Smooth muscle cell (in vitro differentiated cells): Measurements from ENCODE around the gene ZNF77. TPM values are rescaled to one million over a fixed set of nuclear protein-coding genes. Genes with fewer than 3 reads are reported as not detected.

ENCODE experiments used
- DNase-seq: peaks from one replicate; lab custom pipeline; 2025; ENCODE audit not compliant: unreplicated experiment; lab: John Stamatoyannopoulos, UW
- H2AFZ ChIP-seq: fragments of 200-600 bp; sonication (generic); 2 replicates; pipeline ENCODE4 v1.6.0; 2016; ENCODE audit warnings: antibody characterized with exemption, low read depth, mild to moderate bottlenecking
- H3F3A ChIP-seq: fragments of 200-600 bp; sonication (generic); 2 replicates; pipeline ENCODE4 v1.6.0; 2017; ENCODE audit warnings: antibody characterized with exemption, low read depth
- H3K27ac ChIP-seq: fragments of 200-600 bp; sonication (generic); 2 replicates; pipeline ENCODE4 v1.5.1; 2016; ENCODE audit warnings: low read depth, mild to moderate bottlenecking
- H3K27me3 ChIP-seq: fragments of 200-600 bp; sonication (generic); 2 replicates; pipeline ENCODE4 v1.6.1; 2016; ENCODE audit warnings: low read depth, mild to moderate bottlenecking
- H3K36me3 ChIP-seq: fragments of 200-600 bp; sonication (generic); 2 replicates; pipeline ENCODE4 v1.5.1; 2016; ENCODE audit warnings: low read depth
- H3K4me1 ChIP-seq: fragments of 200-600 bp; sonication (generic); 2 replicates; pipeline ENCODE4 v1.5.1; 2016; ENCODE audit warnings: low read depth
- H3K4me2 ChIP-seq: fragments of 200-600 bp; sonication (generic); 2 replicates; pipeline ENCODE4 v1.6.0; 2016; ENCODE audit warnings: mild to moderate bottlenecking
- H3K4me3 ChIP-seq: fragments of 200-600 bp; sonication (generic); 2 replicates; pipeline ENCODE4 v1.5.1; 2016; ENCODE audit warnings: mild to moderate bottlenecking
- H3K79me2 ChIP-seq: fragments of 200-600 bp; sonication (generic); 2 replicates; pipeline ENCODE4 v1.6.0; 2016; ENCODE audit warnings: low read depth, mild to moderate bottlenecking
- H3K9ac ChIP-seq: fragments of 200-600 bp; sonication (generic); 2 replicates; pipeline ENCODE4 v1.6.0; 2016; ENCODE audit warnings: low read depth
- H3K9me3 ChIP-seq: fragments of 200-600 bp; sonication (generic); replicated peaks from 2 replicates; pipeline ENCODE4 v1.5.1; 2016; ENCODE audit warnings: low read depth
- H4K20me1 ChIP-seq: fragments of 200-600 bp; sonication (generic); 2 replicates; pipeline ENCODE4 v1.6.0; 2016; ENCODE audit warnings: low read depth
- CTCF ChIP-seq: fragments of 200-600 bp; sonication (generic); IDR thresholded peaks from 2 replicates; pipeline ENCODE4 v1.5.1; 2017; ENCODE audit warnings: borderline replicate concordance, mild to moderate bottlenecking, antibody characterized with exemption; ENCODE audit not compliant: insufficient read depth, poor library complexity, severe bottlenecking
- WGBS: methylation state at CpG from one replicate; pipeline ENCODE4 v1.1.7; 2016; ENCODE audit warnings: low lambda C conversion rate; 5-methylcytosine and 5-hydroxymethylcytosine counted together
- polyA plus RNA-seq: library from polyadenylated mRNA; unstranded; fragments of >200 nt; fragmentation: Nextera tagmentation; extraction: Ambion mirVana; gene quantifications from 2 replicates; pipeline ENCODE4 v1.2.1, GENCODE V29; 2016
- total RNA-seq: library from RNA; depleted of rRNA; stranded (reverse); fragments of >200 nt; gene quantifications from 2 replicates; pipeline ENCODE4 v1.2.3, GENCODE V29; 2014

ZNF77 gene
- total and polyA plus RNA-seq, 2 experiments from 2014 or later, result 2.3 to 2.5 TPM

GRCh38 chr19:2989236-2989946, 44.6 kb upstream of the ZNF77 start:
- H3K4me1 ChIP-seq, result peaks cover 11% of the 10 kb centered on the region
- no peak for TF ChIP-seq CTCF
- H3K4me2 ChIP-seq, result no peak overlapping the region
- no peak overlapping the region for H3K27ac ChIP-seq
- WGBS, result 91% methylated on average over 15 of the region's 15 CpGs
- no peaks in the 10 kb centered on the region for H3F3A ChIP-seq
- H3K27me3 ChIP-seq, result no peaks in the 10 kb centered on the region
- H3K79me2 ChIP-seq, result no peaks in the 10 kb centered on the region
- no peak overlapping the region for H3K4me3 ChIP-seq
- H3K9me3 ChIP-seq, result no peaks in the 10 kb centered on the region
- no peaks in the 10 kb centered on the region for H3K36me3 ChIP-seq
- no peak for DNase-seq
- H2AFZ ChIP-seq, result no peak overlapping the region
- no peak overlapping the region for H3K9ac ChIP-seq
- H4K20me1 ChIP-seq, result no peaks in the 10 kb centered on the region

GRCh38 chr19:2988568-2988967, 43.8 kb upstream of the ZNF77 start:
- no peak overlapping the region for H3K4me3 ChIP-seq
- DNase-seq, result no peak
- WGBS, result 92% methylated on average over 3 of the region's 3 CpGs
- H3K79me2 ChIP-seq, result no peaks in the 10 kb centered on the region
- no peak for TF ChIP-seq CTCF
- no peaks in the 10 kb centered on the region for H3K36me3 ChIP-seq
- H3K9ac ChIP-seq, result no peak overlapping the region
- H2AFZ ChIP-seq, result no peak overlapping the region
- H3K4me1 ChIP-seq, result peaks cover 11% of the 10 kb centered on the region
- H3K9me3 ChIP-seq, result no peaks in the 10 kb centered on the region
- no peak overlapping the region for H3K27ac ChIP-seq
- no peaks in the 10 kb centered on the region for H4K20me1 ChIP-seq
- H3K27me3 ChIP-seq, result no peaks in the 10 kb centered on the region
- H3K4me2 ChIP-seq, result no peak overlapping the region
- H3F3A ChIP-seq, result no peaks in the 10 kb centered on the region

GRCh38 chr19:2987797-2988196, 43.0 kb upstream of the ZNF77 start:
- Histone ChIP-seq H4K20me1 (no peaks in the 10 kb centered on the region), H3K4me1 (peaks cover 15% of the 10 kb centered on the region), H3K27me3 (no peaks in the 10 kb centered on the region), H3K4me3 (no peak overlapping the region), H3F3A (no peaks in the 10 kb centered on the region), H3K36me3 (no peaks in the 10 kb centered on the region), H3K9me3 (no peaks in the 10 kb centered on the region), H3K4me2 (no peak overlapping the region), H3K79me2 (no peaks in the 10 kb centered on the region), H3K9ac (no peak overlapping the region), H3K27ac (no peak overlapping the region), H2AFZ (no peak overlapping the region)
- no peak for DNase-seq
- TF ChIP-seq CTCF, result no peak
- 80% methylated on average over 11 of the region's 12 CpGs for WGBS

- TF ChIP-seq CTCF, result no peak
- Histone ChIP-seq H3K79me2 (no peaks in the 10 kb centered on the region), H3K27me3 (no peaks in the 10 kb centered on the region), H3K27ac (no peak overlapping the region), H3K4me1 (peaks cover 17% of the 10 kb centered on the region), H3K4me2 (no peak overlapping the region), H3F3A (no peaks in the 10 kb centered on the region), H2AFZ (no peak overlapping the region), H3K9me3 (no peaks in the 10 kb centered on the region), H3K36me3 (no peaks in the 10 kb centered on the region), H3K4me3 (no peak overlapping the region), H3K9ac (no peak overlapping the region), H4K20me1 (no peaks in the 10 kb centered on the region)
- WGBS, result 45% methylated on average over 20 of the region's 20 CpGs
- no peak for DNase-seq
Measured at GRCh38 chr19:2986951-2987524, 42.3 kb upstream of the ZNF77 start.
